Panc1 (cell line): ENCODE measurements around the gene SLCO2A1. TPM values are rescaled to one million over a fixed set of nuclear protein-coding genes. Genes with fewer than 3 reads are reported as not detected.

Experiments used
- ATAC-seq: fragments of 200-7000 bp; cut with Tn5 transposase; 2 replicates; pipeline ENCODE4 v1.9.1; 2020; ENCODE audit warnings: mild to moderate bottlenecking, moderate library complexity
- BruUV-seq: library from RNA; stranded (reverse); fragments of 400-500 nt; replicated peaks from 2 replicates; lab custom pipeline; 2021; lab: Mats Ljungman, UMichigan
- CTCF ChIA-PET: fragments of 300-600 bp; sonication (Branson Sonifier 250); formaldehyde crosslinking; loops from one replicate; lab custom pipeline; 2022; ENCODE audit warnings: antibody characterized with exemption; lab: Charles Lee
- POLR2A ChIA-PET: fragments of 300-600 bp; sonication (Branson Sonifier 250); formaldehyde crosslinking; loops from one replicate; lab custom pipeline; 2022; ENCODE audit warnings: antibody characterized with exemption; lab: Charles Lee
- DNase-seq: peaks from one replicate; pipeline ENCODE4 v3.0.0-alpha.2; 2010; ENCODE audit warnings: low read depth, low spot score
- H3K27ac ChIP-seq: 2 replicates; pipeline ENCODE4 v1.5.1; 2011; ENCODE audit warnings: mild to moderate bottlenecking, low read length, inconsistent platforms
- H3K27me3 ChIP-seq: fragments of 200-500 bp; sonication (Bioruptor generic); 2 replicates; pipeline ENCODE4 v1.6.0; 2014; ENCODE audit warnings: low read length, inconsistent platforms; ENCODE audit not compliant: control insufficient read depth, insufficient read depth
- H3K36me3 ChIP-seq: fragments of 200-500 bp; sonication (Bioruptor generic); 2 replicates; pipeline ENCODE4 v1.5.1; 2014; ENCODE audit warnings: inconsistent platforms, mild to moderate bottlenecking, low read length, moderate library complexity; ENCODE audit not compliant: control insufficient read depth, insufficient read depth
- H3K4me1 ChIP-seq: 2 replicates; pipeline ENCODE4 v1.5.1; 2011; ENCODE audit warnings: inconsistent platforms, mild to moderate bottlenecking, low read length, moderate library complexity; ENCODE audit not compliant: control insufficient read depth, insufficient read depth
- H3K4me3 ChIP-seq, 2 experiments: 2 replicates each; pipeline ENCODE4 v1.5.1; 2011 to 2012; ENCODE audit warnings: low read depth in 2 of 2, low read length in 2 of 2, mild to moderate bottlenecking in 2 of 2, inconsistent platforms in 1 of 2, moderate library complexity in 1 of 2
- H3K9me3 ChIP-seq: fragments of 200-500 bp; sonication (Bioruptor generic); 2 replicates; pipeline ENCODE4 v1.5.1; 2014; ENCODE audit warnings: low read depth, mild to moderate bottlenecking, inconsistent platforms, low read length, moderate library complexity; ENCODE audit not compliant: control insufficient read depth, insufficient read depth
- CTCF ChIP-seq: fragments of 450-650 bp; IDR thresholded peaks from 2 replicates; pipeline ENCODE4 v1.5.1; 2017; ENCODE audit warnings: mild to moderate bottlenecking
- POLR2AphosphoS5 ChIP-seq: IDR thresholded peaks from 2 replicates; pipeline ENCODE4 v1.6.1; 2012; ENCODE audit warnings: mild to moderate bottlenecking, low read depth, low read length, moderate library complexity
- SIN3A ChIP-seq: IDR thresholded peaks from 2 replicates; pipeline ENCODE4 v1.6.1; 2012; ENCODE audit warnings: low read depth, mild to moderate bottlenecking, low read length, moderate library complexity, borderline replicate concordance; ENCODE audit not compliant: insufficient read depth
- TCF7L2 ChIP-seq: IDR thresholded peaks from 2 replicates; pipeline ENCODE4 v1.6.1; 2011; ENCODE audit warnings: mild to moderate bottlenecking, low read depth, low read length, inconsistent platforms
- in situ Hi-C: cut with HindIII; loops from 2 replicates; pipeline ENCODE4 v1.10.0; 2016; ENCODE audit warnings: low sequenced_read_pairs, low pct_unique_long_range_greater_than_20kb
- intact Hi-C: fragments of 100-400 bp; cut with micrococcal nuclease; formaldehyde crosslinking; loops from one replicate; pipeline ENCODE4 v1.10.0; 2022; ENCODE audit not compliant: unreplicated experiment
- total RNA-seq: library from RNA; stranded (reverse); gene quantifications from one replicate; pipeline ENCODE4 v1.2.1, GENCODE V29; 2021; ENCODE audit not compliant: unreplicated experiment
- TF ChIP-seq, protein P1 (sequence below), 2 experiments: IDR thresholded peaks; 2 replicates each; pipeline ENCODE4 v1.6.1; 2011 to 2012; ENCODE audit warnings: low read depth in 2 of 2, control low read depth in 1 of 2, low read length in 1 of 2, mild to moderate bottlenecking in 1 of 2, moderate library complexity in 1 of 2; ENCODE audit not compliant: insufficient read depth in 1 of 2

SLCO2A1 gene
- total RNA-seq, 1 experiment from 2014 or later, result 0.62 TPM

- Histone ChIP-seq H3K4me3 (peak overlapping the region; percentile 52 to 54), H3K27ac (no peak overlapping the region), H3K9me3 (no peaks in the 10 kb centered on the region), H3K27me3 (peaks cover 6% of the 10 kb centered on the region; the same call in 1 of the 2 replicates), H3K4me1 (no peaks in the 10 kb centered on the region), H3K36me3 (no peaks in the 10 kb centered on the region)
- CTCF ChIA-PET, result no interaction called here
- intact Hi-C loops (no loop called here), in situ Hi-C loops (no loop called here)
- POLR2A ChIA-PET, result no interaction called here
- no peak for TF ChIP-seq SIN3A
- TF ChIP-seq, protein P1, sequence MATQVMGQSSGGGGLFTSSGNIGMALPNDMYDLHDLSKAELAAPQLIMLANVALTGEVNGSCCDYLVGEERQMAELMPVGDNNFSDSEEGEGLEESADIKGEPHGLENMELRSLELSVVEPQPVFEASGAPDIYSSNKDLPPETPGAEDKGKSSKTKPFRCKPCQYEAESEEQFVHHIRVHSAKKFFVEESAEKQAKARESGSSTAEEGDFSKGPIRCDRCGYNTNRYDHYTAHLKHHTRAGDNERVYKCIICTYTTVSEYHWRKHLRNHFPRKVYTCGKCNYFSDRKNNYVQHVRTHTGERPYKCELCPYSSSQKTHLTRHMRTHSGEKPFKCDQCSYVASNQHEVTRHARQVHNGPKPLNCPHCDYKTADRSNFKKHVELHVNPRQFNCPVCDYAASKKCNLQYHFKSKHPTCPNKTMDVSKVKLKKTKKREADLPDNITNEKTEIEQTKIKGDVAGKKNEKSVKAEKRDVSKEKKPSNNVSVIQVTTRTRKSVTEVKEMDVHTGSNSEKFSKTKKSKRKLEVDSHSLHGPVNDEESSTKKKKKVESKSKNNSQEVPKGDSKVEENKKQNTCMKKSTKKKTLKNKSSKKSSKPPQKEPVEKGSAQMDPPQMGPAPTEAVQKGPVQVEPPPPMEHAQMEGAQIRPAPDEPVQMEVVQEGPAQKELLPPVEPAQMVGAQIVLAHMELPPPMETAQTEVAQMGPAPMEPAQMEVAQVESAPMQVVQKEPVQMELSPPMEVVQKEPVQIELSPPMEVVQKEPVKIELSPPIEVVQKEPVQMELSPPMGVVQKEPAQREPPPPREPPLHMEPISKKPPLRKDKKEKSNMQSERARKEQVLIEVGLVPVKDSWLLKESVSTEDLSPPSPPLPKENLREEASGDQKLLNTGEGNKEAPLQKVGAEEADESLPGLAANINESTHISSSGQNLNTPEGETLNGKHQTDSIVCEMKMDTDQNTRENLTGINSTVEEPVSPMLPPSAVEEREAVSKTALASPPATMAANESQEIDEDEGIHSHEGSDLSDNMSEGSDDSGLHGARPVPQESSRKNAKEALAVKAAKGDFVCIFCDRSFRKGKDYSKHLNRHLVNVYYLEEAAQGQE (IDR thresholded peaks at IDR 0.05; ENCODE audit: insufficient read depth in 1 of 2, low read depth in 2 of 2, low read length in 1 of 2), result no peak
- no peak for TF ChIP-seq CTCF
- TF ChIP-seq TCF7L2, result no peak
- TF ChIP-seq POLR2AphosphoS5, result no peak
- no peak for DNase-seq
- ATAC-seq, result no peak
- BruUV-seq, result no TSS peak
These were observed 1.1 kb downstream of the SLCO2A1 start for GRCh38 chr3:134028486-134029255.

DNA sequence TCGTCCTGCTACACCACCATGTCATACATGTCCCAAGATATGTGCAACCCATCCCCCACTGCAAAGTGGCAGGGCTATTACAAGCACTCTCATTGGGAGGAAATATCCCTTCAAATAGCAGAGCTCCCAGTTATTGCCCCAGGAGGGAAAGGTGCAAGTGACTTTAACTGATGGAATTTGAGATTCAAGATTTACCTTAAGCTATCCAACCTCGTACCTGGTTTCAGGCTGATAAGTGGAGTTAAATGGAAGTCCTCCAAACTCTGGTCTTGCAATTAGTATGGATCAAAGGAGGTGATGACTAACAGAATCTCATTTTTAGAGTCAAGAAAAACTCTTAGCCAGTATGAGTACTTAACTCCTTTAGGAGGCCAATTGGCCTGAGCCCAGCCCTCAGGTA is 2.1 kb downstream of the SLCO2A1 start:
- ChIA-PET POLR2A (no interaction called here), CTCF (interaction anchor here (0.7 kb wide), 1 partner anchor 82 kb away, joined by 3 read pairs; no protein-coding TSS in a partner anchor)
- Histone ChIP-seq H3K36me3 (no peaks in the 10 kb centered on the region), H3K27ac (no peak overlapping the region), H3K4me1 (no peaks in the 10 kb centered on the region), H3K27me3 (peaks cover 6% of the 10 kb centered on the region; the same call in 1 of the 2 replicates), H3K4me3 (no peak overlapping the region), H3K9me3 (no peaks in the 10 kb centered on the region)
- ATAC-seq (no peak), DNase-seq (no peak)
- BruUV-seq, result no TSS peak
- no peak for TF ChIP-seq POLR2AphosphoS5
- TF ChIP-seq, protein P1 (IDR thresholded peaks at IDR 0.05; ENCODE audit: insufficient read depth in 1 of 2, low read depth in 2 of 2, low read length in 1 of 2), result no peak
- TF ChIP-seq TCF7L2, result no peak
- no peak for TF ChIP-seq CTCF
- no peak for TF ChIP-seq SIN3A
- intact Hi-C loops (no loop called here), in situ Hi-C loops (no loop called here)
